GM23338 (cell line): ENCODE results near the gene CACNA1C.

Source experiments
- EZH2 ChIP-seq: fragments of 200-600 bp; sonication (generic); IDR thresholded peaks from one replicate; pipeline ENCODE4 v1.8.0; 2017; ENCODE audit warnings: antibody characterized with exemption, mild to moderate bottlenecking, low read depth; ENCODE audit not compliant: unreplicated experiment
- EZH2phosphoT487 ChIP-seq: fragments of 200-600 bp; sonication (generic); IDR thresholded peaks from one replicate; pipeline ENCODE4 v1.8.1; 2018; ENCODE audit warnings: antibody characterized with exemption; ENCODE audit not compliant: unreplicated experiment
- STAT1 ChIP-seq: IDR thresholded peaks from one replicate; pipeline ENCODE4 v1.6.1; 2016; ENCODE audit warnings: antibody characterized with exemption; ENCODE audit not compliant: unreplicated experiment
- TF ChIP-seq, protein P1 (sequence below), 2 experiments: fragments of 200-600 bp in 1 of 2; sonication (generic) in 1 of 2; conservative IDR thresholded peaks; 2 replicates each; pipeline versions ENCODE4 v1.5.1 to v1.6.1; 2016 to 2017; ENCODE audit warnings: antibody characterized with exemption in 2 of 2, low read depth in 2 of 2, mild to moderate bottlenecking in 2 of 2, moderate library complexity in 1 of 2

DNA sequence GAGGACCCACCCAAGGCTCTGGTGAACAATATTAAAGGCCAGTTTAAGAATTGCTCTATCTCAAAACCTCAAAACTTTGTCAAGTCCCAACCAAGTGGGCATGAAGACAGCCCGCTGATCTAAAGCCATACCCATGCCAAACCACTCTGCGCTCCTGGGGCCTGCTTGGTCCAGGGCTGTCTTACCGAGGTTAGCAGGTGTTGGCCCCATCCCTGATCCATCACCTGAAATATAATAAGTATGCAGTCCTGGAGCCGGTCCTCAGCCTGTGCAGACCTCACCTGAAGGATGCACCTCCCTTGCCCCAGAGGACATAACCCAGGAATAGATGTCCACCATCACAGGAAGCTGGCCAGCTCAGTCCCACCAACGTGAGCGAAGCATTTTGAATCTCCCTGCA is 543.7 kb downstream of the CACNA1C start:
- TF ChIP-seq, protein P1, sequence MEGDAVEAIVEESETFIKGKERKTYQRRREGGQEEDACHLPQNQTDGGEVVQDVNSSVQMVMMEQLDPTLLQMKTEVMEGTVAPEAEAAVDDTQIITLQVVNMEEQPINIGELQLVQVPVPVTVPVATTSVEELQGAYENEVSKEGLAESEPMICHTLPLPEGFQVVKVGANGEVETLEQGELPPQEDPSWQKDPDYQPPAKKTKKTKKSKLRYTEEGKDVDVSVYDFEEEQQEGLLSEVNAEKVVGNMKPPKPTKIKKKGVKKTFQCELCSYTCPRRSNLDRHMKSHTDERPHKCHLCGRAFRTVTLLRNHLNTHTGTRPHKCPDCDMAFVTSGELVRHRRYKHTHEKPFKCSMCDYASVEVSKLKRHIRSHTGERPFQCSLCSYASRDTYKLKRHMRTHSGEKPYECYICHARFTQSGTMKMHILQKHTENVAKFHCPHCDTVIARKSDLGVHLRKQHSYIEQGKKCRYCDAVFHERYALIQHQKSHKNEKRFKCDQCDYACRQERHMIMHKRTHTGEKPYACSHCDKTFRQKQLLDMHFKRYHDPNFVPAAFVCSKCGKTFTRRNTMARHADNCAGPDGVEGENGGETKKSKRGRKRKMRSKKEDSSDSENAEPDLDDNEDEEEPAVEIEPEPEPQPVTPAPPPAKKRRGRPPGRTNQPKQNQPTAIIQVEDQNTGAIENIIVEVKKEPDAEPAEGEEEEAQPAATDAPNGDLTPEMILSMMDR (conservative IDR thresholded peaks at IDR 0.05; ENCODE audit: low read depth in 2 of 2) = no peak
- no peak for TF ChIP-seq EZH2phosphoT487
- TF ChIP-seq STAT1 = no peak
- TF ChIP-seq EZH2 = no peak
